NCI-H2196 (cell line): Measurements from ENCODE around the gene SMIM5.

ENCODE experiments used
- DNase-seq: peaks from one replicate; lab custom pipeline; 2025; ENCODE audit not compliant: unreplicated experiment; lab: John Stamatoyannopoulos, UW

The SMIM5 gene

GRCh38 chr17:75639327-75639726, 6.1 kb downstream of the SMIM5 start:
- no peak for DNase-seq

- DNase-seq = no peak
These were observed 6.7 kb downstream of the SMIM5 start for GRCh38 chr17:75639771-75640555.

- no peak for DNase-seq
These were observed 7.4 kb downstream of the SMIM5 start for GRCh38 chr17:75640556-75641119.

- DNase-seq = no peak
These were observed 8.1 kb downstream of the SMIM5 start for GRCh38 chr17:75641343-75641742.

GRCh38 chr17:75642182-75642783, 9.0 kb downstream of the SMIM5 start:
- peak; percentile 28 for DNase-seq

GRCh38 chr17:75642784-75643642, 9.8 kb downstream of the SMIM5 start:
- DNase-seq = no peak

GRCh38 chr17:75643643-75644017, 10.4 kb downstream of the SMIM5 start:
- DNase-seq = no peak

GRCh38 chr17:75645501-75645888, 12.3 kb downstream of the SMIM5 start:
- peak; percentile 45 for DNase-seq

- DNase-seq = no peak
These were observed 12.8 kb downstream of the SMIM5 start for GRCh38 chr17:75645889-75646637.

GRCh38 chr17:75646638-75646992, 13.4 kb downstream of the SMIM5 start:
- no peak for DNase-seq

GRCh38 chr17:75647061-75647460, 13.8 kb downstream of the SMIM5 start:
- DNase-seq = no peak

GRCh38 chr17:75647921-75648320, 14.7 kb downstream of the SMIM5 start:
- no peak for DNase-seq

- no peak for DNase-seq
These were observed 16.5 kb downstream of the SMIM5 start for GRCh38 chr17:75649687-75650086.

- no peak for DNase-seq
These were observed 17.6 kb downstream of the SMIM5 start for GRCh38 chr17:75650874-75651273.

GRCh38 chr17:75652341-75652740, 19.1 kb downstream of the SMIM5 start:
- no peak for DNase-seq

GRCh38 chr17:75652934-75653549, 19.8 kb downstream of the SMIM5 start:
- peak; percentile 16 for DNase-seq

GRCh38 chr17:75654176-75654575, 20.9 kb downstream of the SMIM5 start:
- DNase-seq = no peak

- DNase-seq = no peak
These were observed 25.0 kb downstream of the SMIM5 start for GRCh38 chr17:75658237-75658636.

- no peak for DNase-seq
These were observed 28.3 kb downstream of the SMIM5 start for GRCh38 chr17:75661531-75661930.

GRCh38 chr17:75662511-75662910, 29.3 kb downstream of the SMIM5 start:
- no peak for DNase-seq
